Mammary epithelial cell (primary cell): Measurements from ENCODE around the gene RSRP1.

Experiments
- EZH2 ChIP-seq: IDR thresholded peaks from 2 replicates; pipeline ENCODE4 v1.6.1; 2012; ENCODE audit warnings: low read length, inconsistent platforms, borderline replicate concordance
- TF ChIP-seq, protein P1 (sequence below), 2 donors: IDR thresholded peaks in 1 of 2; conservative IDR thresholded peaks in 1 of 2; 2 replicates each; pipeline ENCODE4 v1.5.1; 2011 to 2012; ENCODE audit warnings: inconsistent platforms in 2 of 2, low read length in 2 of 2, mild to moderate bottlenecking in 2 of 2, control low read depth in 1 of 2, low read depth in 1 of 2; ENCODE audit not compliant: insufficient read depth in 1 of 2; ENCODE audit errors: extremely low read depth in 1 of 2

DNA sequence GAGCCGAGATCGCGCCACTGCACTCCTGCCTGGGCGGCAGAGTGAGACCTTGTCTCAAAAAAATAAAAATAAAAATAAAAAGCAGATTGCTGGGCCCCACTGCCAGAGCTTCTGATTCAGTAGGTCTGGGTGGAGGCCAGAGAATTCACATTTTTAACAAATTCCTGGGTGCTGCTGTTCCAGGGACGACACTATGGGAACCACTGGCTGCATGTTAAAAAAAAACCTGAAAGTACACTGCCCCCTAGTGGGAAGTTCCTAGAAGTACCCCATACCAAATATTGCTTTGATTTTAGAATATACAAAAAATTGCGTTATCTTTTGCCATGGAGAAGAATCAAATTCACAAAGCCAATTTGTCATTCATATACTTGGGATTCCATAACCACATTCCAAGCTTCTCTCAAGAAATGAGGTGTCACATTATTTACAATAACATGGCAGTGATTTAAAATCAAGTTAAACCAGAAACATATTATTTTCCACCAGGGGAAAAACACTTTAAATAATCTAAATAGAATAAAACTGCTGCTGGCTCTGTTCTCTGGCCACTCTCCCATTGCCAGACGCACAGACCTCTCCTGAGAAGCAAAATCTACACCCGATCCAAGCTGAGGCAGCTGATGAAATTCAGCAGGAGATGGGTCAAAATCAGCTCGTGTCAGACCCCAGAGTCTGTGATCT, 42.3 kb downstream of the RSRP1 start:
- TF ChIP-seq, protein P1, sequence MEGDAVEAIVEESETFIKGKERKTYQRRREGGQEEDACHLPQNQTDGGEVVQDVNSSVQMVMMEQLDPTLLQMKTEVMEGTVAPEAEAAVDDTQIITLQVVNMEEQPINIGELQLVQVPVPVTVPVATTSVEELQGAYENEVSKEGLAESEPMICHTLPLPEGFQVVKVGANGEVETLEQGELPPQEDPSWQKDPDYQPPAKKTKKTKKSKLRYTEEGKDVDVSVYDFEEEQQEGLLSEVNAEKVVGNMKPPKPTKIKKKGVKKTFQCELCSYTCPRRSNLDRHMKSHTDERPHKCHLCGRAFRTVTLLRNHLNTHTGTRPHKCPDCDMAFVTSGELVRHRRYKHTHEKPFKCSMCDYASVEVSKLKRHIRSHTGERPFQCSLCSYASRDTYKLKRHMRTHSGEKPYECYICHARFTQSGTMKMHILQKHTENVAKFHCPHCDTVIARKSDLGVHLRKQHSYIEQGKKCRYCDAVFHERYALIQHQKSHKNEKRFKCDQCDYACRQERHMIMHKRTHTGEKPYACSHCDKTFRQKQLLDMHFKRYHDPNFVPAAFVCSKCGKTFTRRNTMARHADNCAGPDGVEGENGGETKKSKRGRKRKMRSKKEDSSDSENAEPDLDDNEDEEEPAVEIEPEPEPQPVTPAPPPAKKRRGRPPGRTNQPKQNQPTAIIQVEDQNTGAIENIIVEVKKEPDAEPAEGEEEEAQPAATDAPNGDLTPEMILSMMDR (conservative IDR thresholded peaks at IDR 0.05 in 1 of 2, IDR thresholded peaks at IDR 0.05 in 1 of 2; ENCODE audit: extremely low read depth in 1 of 2, insufficient read depth in 1 of 2, low read depth in 1 of 2, low read length in 2 of 2), result peak; percentile 51 to 68
- TF ChIP-seq EZH2, result no peak
